Endothelial cell of umbilical vein (primary cell): ENCODE data around the gene ZFYVE28. TPM values are rescaled to one million over a fixed set of nuclear protein-coding genes. Genes with fewer than 3 reads are reported as not detected.

Experiments
- BruUV-seq: library from RNA; stranded (reverse); fragments of 400-500 nt; replicated peaks from 2 replicates; lab custom pipeline; 2021; lab: Mats Ljungman, UMichigan
- CTCF ChIA-PET: fragments of 300-600, 350-600 bp; sonication (Branson Sonifier 250); formaldehyde crosslinking; loops from one replicate; lab custom pipeline; 2021; ENCODE audit warnings: antibody characterized with exemption, inconsistent platforms; lab: Charles Lee
- POLR2A ChIA-PET: fragments of 300-600, 350-600 bp; sonication (Branson Sonifier 250); formaldehyde crosslinking; loops from one replicate; lab custom pipeline; 2021; ENCODE audit warnings: antibody characterized with exemption, inconsistent platforms; lab: Charles Lee
- DNase-seq: peaks from one replicate; pipeline ENCODE4 v3.0.0-alpha.2; 2011; ENCODE audit warnings: low read depth, low spot score
- FAIRE-seq: peaks from 2 replicates; lab custom pipeline; 2011; peaks lifted over from hg19 to GRCh38; lab: Jason Lieb, UNC
- H2AFZ ChIP-seq: 2 replicates; pipeline ENCODE4 v1.6.0; 2012; ENCODE audit warnings: low read depth, low read length, control low read depth, inconsistent platforms
- H3K27ac ChIP-seq: 2 replicates; pipeline ENCODE4 v1.5.1; 2011; ENCODE audit warnings: low read depth, mild to moderate bottlenecking, control low read depth, low read length, moderate library complexity; ENCODE audit not compliant: insufficient read depth
- H3K27me3 ChIP-seq, 2 experiments: 2 replicates each; pipeline versions ENCODE4 v1.6.0 to v1.6.1; 2011; ENCODE audit warnings: low read length in 2 of 2, mixed read lengths in 1 of 2; ENCODE audit not compliant: control insufficient read depth in 2 of 2, insufficient read depth in 2 of 2
- H3K36me3 ChIP-seq, 2 experiments: 2 replicates in 1 of 2; 3 replicates in 1 of 2; pipeline ENCODE4 v1.5.1; 2011; ENCODE audit warnings: low read length in 2 of 2, mild to moderate bottlenecking in 1 of 2, moderate library complexity in 1 of 2; ENCODE audit not compliant: control insufficient read depth in 2 of 2, insufficient read depth in 2 of 2; ENCODE audit errors: extremely low read depth in 1 of 2
- H3K4me1 ChIP-seq: 3 replicates; pipeline ENCODE4 v1.5.1; 2011; ENCODE audit warnings: mild to moderate bottlenecking, low read length; ENCODE audit not compliant: control insufficient read depth, insufficient read depth; ENCODE audit errors: extremely low read depth
- H3K4me2 ChIP-seq: 2 replicates; pipeline ENCODE4 v1.6.1; 2011; ENCODE audit warnings: low read length, control low read depth, mixed read lengths; ENCODE audit not compliant: insufficient read depth
- H3K4me3 ChIP-seq, 3 experiments: fragments of 200-600 bp in 1 of 3; sonication (generic), shearing (Covaris generic) in 1 of 3; replicated peaks in 1 of 3; 2 replicates each; pipeline ENCODE4 v1.5.1; 2011 to 2016; ENCODE audit warnings: control low read depth in 3 of 3, low read length in 3 of 3, mild to moderate bottlenecking in 2 of 3, inconsistent platforms in 1 of 3, low read depth in 1 of 3, moderate library complexity in 1 of 3; ENCODE audit not compliant: insufficient read depth in 1 of 3
- H3K79me2 ChIP-seq: 2 replicates; pipeline ENCODE4 v1.6.0; 2012; ENCODE audit warnings: low read length, inconsistent platforms; ENCODE audit not compliant: control insufficient read depth, insufficient read depth
- H3K9ac ChIP-seq: replicated peaks from 2 replicates; pipeline ENCODE3; 2011; ENCODE audit warnings: low read length, control low read depth; ENCODE audit not compliant: insufficient read depth; ENCODE audit errors: extremely low read depth
- H3K9me1 ChIP-seq: replicated peaks from 3 replicates; pipeline ENCODE4 v1.6.0; 2011; ENCODE audit warnings: mild to moderate bottlenecking, low read length; ENCODE audit not compliant: control insufficient read depth, insufficient read depth; ENCODE audit errors: extremely low read depth
- H3K9me3 ChIP-seq: replicated peaks from 2 replicates; pipeline ENCODE4 v1.5.1; 2012; ENCODE audit warnings: low read length, inconsistent platforms; ENCODE audit not compliant: control insufficient read depth, insufficient read depth
- H4K20me1 ChIP-seq: replicated peaks from 2 replicates; pipeline ENCODE3; 2011; ENCODE audit warnings: mild to moderate bottlenecking, low read length; ENCODE audit not compliant: control insufficient read depth, insufficient read depth; ENCODE audit errors: extremely low read depth
- EZH2 ChIP-seq: IDR thresholded peaks from 2 replicates; pipeline ENCODE4 v1.6.1; 2012; ENCODE audit warnings: borderline replicate concordance, low read depth, mild to moderate bottlenecking, moderate library complexity, low read length, inconsistent platforms; ENCODE audit not compliant: severe bottlenecking
- FOS ChIP-seq: IDR thresholded peaks from 2 replicates; pipeline ENCODE4 v1.6.1; 2011; ENCODE audit warnings: mild to moderate bottlenecking, low read length, moderate library complexity, borderline replicate concordance; ENCODE audit not compliant: insufficient read depth
- MAX ChIP-seq: IDR thresholded peaks from 2 replicates; pipeline ENCODE4 v1.6.1; 2011; ENCODE audit not compliant: insufficient read depth, insufficient read length
- MYC ChIP-seq: IDR thresholded peaks from one replicate; pipeline ENCODE4 v1.6.1; 2011; ENCODE audit warnings: mild to moderate bottlenecking, low read depth, low read length
- POLR2A ChIP-seq: IDR thresholded peaks from 2 replicates; pipeline ENCODE4 v1.6.1; 2012; ENCODE audit warnings: low read depth, mild to moderate bottlenecking, control low read depth, low read length
- dilution Hi-C: fragments of 300-500 bp; cut with MboI; formaldehyde crosslinking; loops from one replicate; pipeline ENCODE4 v1.15.0; 2019; ENCODE audit warnings: low sequenced_read_pairs; ENCODE audit not compliant: extremely low pct_ligation_motif_present
- intact Hi-C: fragments of 100-400 bp; cut with micrococcal nuclease; formaldehyde crosslinking; loops from one replicate; pipeline ENCODE4 v1.10.0; 2022
- polyA plus RNA-seq, 4 experiments: library from polyadenylated mRNA; depleted of rRNA in 3 of 4; stranded (reverse) in 3 of 4; unstranded in 1 of 4; fragments of >200 nt; gene quantifications; 2 replicates each; pipeline versions ENCODE4 v1.2.1 to v1.2.3, GENCODE V29; 2011 to 2012; ENCODE audit warnings: missing spikeins in 1 of 4
- total RNA-seq: library from RNA; stranded (reverse); gene quantifications from 2 replicates; pipeline ENCODE4 v1.2.3, GENCODE V29; 2021
- TF ChIP-seq, protein P1 (sequence below), 2 donors: IDR thresholded peaks; 1 replicate in 1 of 2; 2 replicates in 1 of 2; pipeline ENCODE4 v1.5.1; 2011; ENCODE audit warnings: low read length in 2 of 2, mild to moderate bottlenecking in 2 of 2, moderate library complexity in 2 of 2, control low read depth in 1 of 2, inconsistent platforms in 1 of 2, low read depth in 1 of 2; ENCODE audit not compliant: insufficient read depth in 1 of 2; ENCODE audit errors: extremely low read depth in 1 of 2

Gene ZFYVE28
- total and polyA plus RNA-seq, 2 donors (not counting 3 experiments of a cell fraction or from before 2014, with no cell fraction given): 5.8 to 7.1 TPM

DNA sequence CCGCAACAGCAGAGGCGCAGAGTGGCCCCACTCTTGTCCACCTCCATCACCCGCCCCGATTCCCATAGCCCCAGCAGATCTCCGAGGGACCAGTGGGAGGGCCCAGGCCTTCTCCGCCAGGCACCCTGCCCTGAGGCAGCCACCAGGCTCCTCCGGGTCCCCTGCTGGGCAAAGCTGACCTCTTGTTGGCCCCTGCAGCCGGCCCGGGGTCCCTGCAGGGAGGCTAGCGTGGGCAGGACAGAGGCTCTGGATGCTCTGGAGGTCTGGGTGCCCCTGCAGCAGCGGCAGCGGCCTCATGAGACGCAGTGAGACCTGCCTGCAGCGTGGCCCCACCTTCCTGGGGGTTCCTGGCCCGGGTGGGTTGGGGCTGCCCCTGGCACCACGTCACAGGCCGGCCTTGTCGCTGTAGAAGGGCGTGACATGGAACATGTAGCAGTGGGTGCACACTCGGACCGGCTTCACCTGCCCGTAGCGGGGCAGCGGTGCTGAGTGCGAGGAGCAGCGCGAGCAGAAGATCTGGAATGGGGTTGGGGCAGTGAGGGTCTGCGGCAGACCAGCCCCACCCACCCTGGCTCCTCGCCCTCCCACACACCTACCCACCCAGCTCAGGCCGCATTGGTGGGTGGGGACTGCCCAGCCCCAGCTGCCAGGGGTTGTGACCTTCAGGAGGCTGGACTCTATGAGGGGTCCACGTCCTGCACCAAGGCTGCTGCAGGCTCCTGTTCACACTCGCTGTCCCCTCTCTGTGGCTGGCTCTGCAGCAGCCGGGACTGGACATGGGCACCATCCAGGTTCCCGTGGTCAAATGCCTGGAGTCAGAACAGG, 147.9 kb downstream of the ZFYVE28 start:
- Histone ChIP-seq H3K4me1 (no peaks in the 10 kb centered on the region), H3K27ac (no peak overlapping the region), H3K4me3 (no peak overlapping the region), H3K27me3 (no peaks in the 10 kb centered on the region), H3K9me3 (no peaks in the 10 kb centered on the region), H4K20me1 (no peaks in the 10 kb centered on the region), H2AFZ (no peak overlapping the region), H3K4me2 (no peak overlapping the region), H3K9me1 (no peaks in the 10 kb centered on the region), H3K79me2 (no peaks in the 10 kb centered on the region), H3K36me3 (no peaks in the 10 kb centered on the region), H3K9ac (no peak overlapping the region)
- dilution Hi-C loops: no loop called here
- DNase-seq (no peak), FAIRE-seq (no peak)
- ChIA-PET POLR2A (no interaction called here), CTCF (interaction anchor here (0.8 kb wide), 1 partner anchor 10 kb away, joined by 3 read pairs; no protein-coding TSS in a partner anchor)
- intact Hi-C loops: no loop called here
- TF ChIP-seq FOS (no peak), POLR2A (no peak), EZH2 (no peak), MAX (no peak), MYC (no peak)
- TF ChIP-seq, protein P1, sequence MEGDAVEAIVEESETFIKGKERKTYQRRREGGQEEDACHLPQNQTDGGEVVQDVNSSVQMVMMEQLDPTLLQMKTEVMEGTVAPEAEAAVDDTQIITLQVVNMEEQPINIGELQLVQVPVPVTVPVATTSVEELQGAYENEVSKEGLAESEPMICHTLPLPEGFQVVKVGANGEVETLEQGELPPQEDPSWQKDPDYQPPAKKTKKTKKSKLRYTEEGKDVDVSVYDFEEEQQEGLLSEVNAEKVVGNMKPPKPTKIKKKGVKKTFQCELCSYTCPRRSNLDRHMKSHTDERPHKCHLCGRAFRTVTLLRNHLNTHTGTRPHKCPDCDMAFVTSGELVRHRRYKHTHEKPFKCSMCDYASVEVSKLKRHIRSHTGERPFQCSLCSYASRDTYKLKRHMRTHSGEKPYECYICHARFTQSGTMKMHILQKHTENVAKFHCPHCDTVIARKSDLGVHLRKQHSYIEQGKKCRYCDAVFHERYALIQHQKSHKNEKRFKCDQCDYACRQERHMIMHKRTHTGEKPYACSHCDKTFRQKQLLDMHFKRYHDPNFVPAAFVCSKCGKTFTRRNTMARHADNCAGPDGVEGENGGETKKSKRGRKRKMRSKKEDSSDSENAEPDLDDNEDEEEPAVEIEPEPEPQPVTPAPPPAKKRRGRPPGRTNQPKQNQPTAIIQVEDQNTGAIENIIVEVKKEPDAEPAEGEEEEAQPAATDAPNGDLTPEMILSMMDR (IDR thresholded peaks at IDR 0.05; ENCODE audit: extremely low read depth in 1 of 2, insufficient read depth in 1 of 2, low read depth in 1 of 2, low read length in 2 of 2): no peak
- no TSS peak for BruUV-seq
